H1 (cell line): ENCODE data around the gene PIAS3.

Experiments
- CHD2 ChIP-seq: IDR thresholded peaks from 2 replicates; pipeline ENCODE4 v1.6.1; 2012; ENCODE audit warnings: low read length, improper control_type of control experiment
- CTBP2 ChIP-seq: IDR thresholded peaks from 2 replicates; pipeline ENCODE4 v1.7.0; 2011; ENCODE audit warnings: borderline replicate concordance, mild to moderate bottlenecking, moderate library complexity, mixed read lengths, low read length; ENCODE audit not compliant: insufficient read depth, insufficient read length
- CTCF ChIP-seq, 3 experiments: IDR thresholded peaks; 1 replicate in 2 of 3; 2 replicates in 1 of 3; pipeline versions ENCODE4 v1.5.1 to v1.6.1; 2011; ENCODE audit warnings: low read length in 3 of 3, mild to moderate bottlenecking in 3 of 3, inconsistent platforms in 2 of 3, low read depth in 1 of 3, moderate library complexity in 1 of 3; ENCODE audit not compliant: insufficient read depth in 1 of 3; ENCODE audit errors: control extremely low read depth in 1 of 3
- EP300 ChIP-seq, 2 experiments: IDR thresholded peaks; 1 replicate in 1 of 2; 2 replicates in 1 of 2; pipeline ENCODE4 v1.6.1; 2011 to 2012; ENCODE audit warnings: low read depth in 2 of 2, low read length in 2 of 2, mild to moderate bottlenecking in 2 of 2, borderline replicate concordance in 1 of 2, inconsistent platforms in 1 of 2, moderate library complexity in 1 of 2
- EZH2 ChIP-seq: fragments of 200-600 bp; sonication (generic); IDR thresholded peaks from 2 replicates; pipeline ENCODE4 v1.7.1; 2012; ENCODE audit warnings: low read depth, mild to moderate bottlenecking, moderate library complexity, low read length, inconsistent platforms; ENCODE audit not compliant: severe bottlenecking
- HDAC2 ChIP-seq, 2 experiments: fragments of 300-600 bp in 1 of 2; sonication (generic) in 1 of 2; IDR thresholded peaks; 2 replicates each; pipeline ENCODE4 v1.6.1; 2011 to 2012; ENCODE audit warnings: low read depth in 2 of 2, low read length in 2 of 2, mild to moderate bottlenecking in 2 of 2, moderate library complexity in 2 of 2, borderline replicate concordance in 1 of 2, inconsistent platforms in 1 of 2
- HDAC6 ChIP-seq: IDR thresholded peaks from one replicate; pipeline ENCODE4 v1.7.1; 2012; ENCODE audit warnings: low read depth, mild to moderate bottlenecking, inconsistent platforms, low read length, moderate library complexity
- JUND ChIP-seq: IDR thresholded peaks from 2 replicates; pipeline ENCODE4 v1.6.1; 2011; ENCODE audit warnings: mild to moderate bottlenecking, improper control_type of control experiment, low read length
- POLR2AphosphoS5 ChIP-seq: IDR thresholded peaks from 2 replicates; pipeline ENCODE4 v1.6.1; 2011; ENCODE audit warnings: low read depth, low read length
- RAD21 ChIP-seq, 2 experiments: IDR thresholded peaks in 1 of 2; conservative IDR thresholded peaks in 1 of 2; 2 replicates each; pipeline ENCODE4 v1.6.1; 2011; ENCODE audit warnings: low read depth in 2 of 2, low read length in 2 of 2, improper control_type of control experiment in 1 of 2, inconsistent platforms in 1 of 2, mild to moderate bottlenecking in 1 of 2, moderate library complexity in 1 of 2
- SIX5 ChIP-seq: IDR thresholded peaks from 2 replicates; pipeline ENCODE4 v1.6.1; 2011; ENCODE audit warnings: mild to moderate bottlenecking, low read depth, low read length
- TAF1 ChIP-seq: IDR thresholded peaks from 2 replicates; pipeline ENCODE4 v1.6.1; 2011; ENCODE audit warnings: mild to moderate bottlenecking, low read depth, low read length
- TAF7 ChIP-seq: optimal IDR thresholded peaks from 2 replicates; pipeline ENCODE3; 2011; ENCODE audit warnings: low read depth, mild to moderate bottlenecking, inconsistent platforms, low read length, moderate library complexity, borderline replicate concordance
- TF ChIP-seq, protein P1 (sequence below): IDR thresholded peaks from 2 replicates; pipeline ENCODE4 v1.6.1; 2012; ENCODE audit warnings: low read length, inconsistent platforms

DNA sequence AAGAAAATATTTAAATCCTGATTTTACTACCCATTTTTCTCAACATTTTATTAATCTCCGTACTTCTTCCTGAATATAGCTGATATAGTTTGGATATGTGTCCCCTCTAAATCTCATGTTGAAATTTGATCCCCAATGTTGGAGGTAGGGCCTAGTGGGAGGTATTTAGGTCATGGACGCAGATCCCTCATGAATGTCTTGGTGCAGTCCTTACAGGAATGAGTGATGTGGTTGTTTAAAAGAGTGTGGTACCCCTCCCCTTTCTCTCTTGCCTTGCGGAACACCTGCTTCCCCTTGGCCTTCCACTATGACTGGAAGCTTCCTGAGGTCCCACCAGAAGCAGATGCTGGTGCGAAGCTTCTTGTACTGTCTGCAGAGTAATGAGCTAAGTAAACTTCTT lies 52.5 kb downstream of the PIAS3 start:
- TF ChIP-seq RAD21 (IDR thresholded peaks at IDR 0.05 in 1 of 2, conservative IDR thresholded peaks at IDR 0.05 in 1 of 2; ENCODE audit: low read depth in 2 of 2, low read length in 2 of 2): no peak
- TF ChIP-seq CTCF (IDR thresholded peaks at IDR 0.05; ENCODE audit: control extremely low read depth in 1 of 3, insufficient read depth in 1 of 3, low read depth in 1 of 3, low read length in 3 of 3): no peak
- TF ChIP-seq SIX5: no peak
- no peak for TF ChIP-seq CHD2
- TF ChIP-seq TAF1: no peak
- no peak for TF ChIP-seq EZH2
- no peak for TF ChIP-seq CTBP2
- no peak for TF ChIP-seq EP300 (IDR thresholded peaks at IDR 0.05; ENCODE audit: borderline replicate concordance in 1 of 2, low read depth in 2 of 2, low read length in 2 of 2)
- no peak for TF ChIP-seq HDAC6
- TF ChIP-seq JUND: no peak
- TF ChIP-seq TAF7: no peak
- TF ChIP-seq POLR2AphosphoS5: no peak
- TF ChIP-seq, protein P1, sequence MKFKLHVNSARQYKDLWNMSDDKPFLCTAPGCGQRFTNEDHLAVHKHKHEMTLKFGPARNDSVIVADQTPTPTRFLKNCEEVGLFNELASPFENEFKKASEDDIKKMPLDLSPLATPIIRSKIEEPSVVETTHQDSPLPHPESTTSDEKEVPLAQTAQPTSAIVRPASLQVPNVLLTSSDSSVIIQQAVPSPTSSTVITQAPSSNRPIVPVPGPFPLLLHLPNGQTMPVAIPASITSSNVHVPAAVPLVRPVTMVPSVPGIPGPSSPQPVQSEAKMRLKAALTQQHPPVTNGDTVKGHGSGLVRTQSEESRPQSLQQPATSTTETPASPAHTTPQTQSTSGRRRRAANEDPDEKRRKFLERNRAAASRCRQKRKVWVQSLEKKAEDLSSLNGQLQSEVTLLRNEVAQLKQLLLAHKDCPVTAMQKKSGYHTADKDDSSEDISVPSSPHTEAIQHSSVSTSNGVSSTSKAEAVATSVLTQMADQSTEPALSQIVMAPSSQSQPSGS: no peak
- no peak for TF ChIP-seq HDAC2 (IDR thresholded peaks at IDR 0.05; ENCODE audit: borderline replicate concordance in 1 of 2, low read depth in 2 of 2, low read length in 2 of 2)
